Stimulated activated naive CD4-positive, alpha-beta T cell (primary cell): ENCODE measurements around the gene VSTM4.

ENCODE experiments used
- DNase-seq, 6 experiments: peaks; one replicate each; lab custom pipeline; 2025; lab: John Stamatoyannopoulos, UW

VSTM4 gene

GRCh38 chr10:49040601-49041000, 74.7 kb downstream of the VSTM4 start:
- no peak for DNase-seq

GRCh38 chr10:49039409-49039808, 75.9 kb downstream of the VSTM4 start:
- DNase-seq = no peak

DNA sequence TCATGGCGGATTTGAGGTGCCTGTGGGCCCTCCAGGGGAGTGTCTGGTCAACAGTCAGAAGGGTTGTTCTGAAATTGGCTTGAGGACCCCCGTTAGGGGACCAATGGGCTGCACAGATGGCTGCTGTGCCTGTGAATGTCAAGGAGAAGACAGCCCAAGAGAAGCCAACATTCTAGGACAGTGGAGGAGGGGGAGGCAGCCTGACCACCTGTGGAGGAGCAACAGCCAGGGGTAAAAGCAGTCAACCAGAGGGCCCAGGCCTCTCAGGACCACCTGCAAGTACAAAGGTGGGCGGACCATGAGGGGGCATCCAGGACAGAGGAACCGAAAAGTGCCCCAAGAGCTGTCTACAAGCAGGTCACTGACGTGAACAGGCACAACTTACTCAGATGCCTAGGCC, 76.6 kb downstream of the VSTM4 start:
- DNase-seq = no peak

DNA sequence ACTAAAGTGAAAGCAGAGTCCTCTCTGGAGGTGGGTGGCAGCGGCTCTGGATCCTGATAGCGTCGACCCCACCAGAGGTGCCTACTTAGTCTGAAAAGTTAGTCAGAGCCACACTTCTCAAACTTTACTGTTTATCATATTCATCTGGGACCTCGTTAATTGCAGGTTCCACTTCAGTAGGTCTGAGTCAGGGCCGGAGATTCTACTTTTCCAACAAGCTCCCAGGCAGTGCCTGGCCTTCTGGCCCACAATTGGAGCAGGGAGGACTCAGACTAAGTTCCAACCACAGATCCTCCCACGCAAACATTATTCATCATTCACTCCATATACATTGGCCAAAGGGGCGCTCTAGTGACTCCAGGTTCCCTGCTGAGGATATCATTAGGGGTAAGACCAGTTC, 78.1 kb downstream of the VSTM4 start:
- no peak for DNase-seq

DNA sequence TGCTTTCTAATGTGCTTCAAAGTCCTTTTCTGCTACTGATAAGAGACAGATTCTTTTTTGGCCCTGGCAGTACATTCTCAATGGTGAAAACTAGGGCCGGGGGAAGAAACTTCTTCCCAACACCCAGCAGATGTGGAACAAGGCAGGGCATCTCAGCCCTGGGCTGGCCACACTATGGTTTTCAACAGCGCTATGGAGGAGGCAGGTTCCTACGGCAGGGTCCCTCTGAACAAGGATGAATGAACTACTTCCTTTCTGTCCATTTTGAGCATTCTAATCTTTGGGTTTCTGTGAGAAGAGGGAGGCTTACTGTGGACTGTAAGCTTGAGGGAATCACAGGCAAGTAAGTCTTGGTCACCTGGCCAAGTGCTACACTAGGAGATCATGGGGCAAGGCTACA, 78.7 kb downstream of the VSTM4 start:
- DNase-seq = no peak

DNA sequence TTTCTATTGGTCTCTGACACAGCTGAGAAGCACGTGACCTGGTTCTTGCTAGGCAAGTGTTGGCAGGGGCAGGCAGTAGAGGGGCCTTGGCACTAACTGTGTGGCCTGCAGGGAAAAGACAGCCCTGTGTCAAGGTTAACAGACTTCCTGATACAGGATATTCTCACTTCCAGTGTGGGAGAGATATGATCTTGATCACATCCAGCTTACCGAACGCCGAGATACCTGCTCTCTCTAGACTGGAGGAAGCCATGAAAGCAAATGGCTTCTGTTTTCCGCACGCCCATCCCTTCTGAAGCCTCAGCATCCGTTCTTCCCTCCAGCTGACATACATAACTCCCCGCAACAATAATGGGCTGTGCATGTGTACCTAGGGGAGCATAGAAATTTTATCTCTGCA, 79.4 kb downstream of the VSTM4 start:
- DNase-seq = no peak

DNA sequence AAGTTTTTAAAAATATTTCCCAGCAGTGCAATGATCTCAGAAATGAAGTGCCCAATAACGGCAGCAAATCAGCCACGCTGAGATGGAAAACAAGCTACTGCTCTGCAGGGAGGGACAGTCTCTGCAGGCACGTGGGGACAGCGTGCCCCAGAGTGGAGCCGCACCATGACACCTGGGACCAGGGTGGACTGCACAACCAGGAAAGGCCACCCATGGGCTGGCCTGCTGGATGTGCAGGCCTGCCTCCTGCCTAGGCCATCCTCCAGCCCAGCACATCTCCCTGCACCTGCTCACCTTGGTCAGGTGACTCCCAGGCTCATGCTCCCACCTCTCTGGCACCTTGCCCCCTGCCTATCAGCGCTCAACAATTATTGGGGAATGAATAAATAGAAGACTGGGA, 80.4 kb downstream of the VSTM4 start:
- no peak for DNase-seq

GRCh38 chr10:49033939-49034338, 81.4 kb downstream of the VSTM4 start:
- no peak for DNase-seq

GRCh38 chr10:49029666-49030065, 85.7 kb downstream of the VSTM4 start:
- DNase-seq = no peak

DNA sequence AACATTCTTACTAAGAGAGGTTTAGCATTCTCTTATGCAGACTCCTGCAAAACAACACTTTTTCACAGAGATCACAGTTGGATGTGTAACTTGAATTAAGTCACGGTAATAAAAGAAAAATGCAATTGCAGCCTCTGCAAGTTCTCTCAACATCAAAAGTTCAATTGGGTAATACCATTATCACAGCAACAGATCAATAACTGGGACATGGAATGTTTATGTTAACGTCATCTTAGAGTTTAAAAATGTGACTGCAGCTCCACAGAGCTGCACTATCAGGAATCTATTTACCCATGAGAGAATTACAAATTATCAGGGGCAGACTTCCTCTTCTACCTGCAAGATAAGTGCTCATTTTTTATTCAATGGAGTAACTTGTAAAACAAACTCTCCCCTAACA, 86.7 kb downstream of the VSTM4 start:
- DNase-seq = no peak

DNA sequence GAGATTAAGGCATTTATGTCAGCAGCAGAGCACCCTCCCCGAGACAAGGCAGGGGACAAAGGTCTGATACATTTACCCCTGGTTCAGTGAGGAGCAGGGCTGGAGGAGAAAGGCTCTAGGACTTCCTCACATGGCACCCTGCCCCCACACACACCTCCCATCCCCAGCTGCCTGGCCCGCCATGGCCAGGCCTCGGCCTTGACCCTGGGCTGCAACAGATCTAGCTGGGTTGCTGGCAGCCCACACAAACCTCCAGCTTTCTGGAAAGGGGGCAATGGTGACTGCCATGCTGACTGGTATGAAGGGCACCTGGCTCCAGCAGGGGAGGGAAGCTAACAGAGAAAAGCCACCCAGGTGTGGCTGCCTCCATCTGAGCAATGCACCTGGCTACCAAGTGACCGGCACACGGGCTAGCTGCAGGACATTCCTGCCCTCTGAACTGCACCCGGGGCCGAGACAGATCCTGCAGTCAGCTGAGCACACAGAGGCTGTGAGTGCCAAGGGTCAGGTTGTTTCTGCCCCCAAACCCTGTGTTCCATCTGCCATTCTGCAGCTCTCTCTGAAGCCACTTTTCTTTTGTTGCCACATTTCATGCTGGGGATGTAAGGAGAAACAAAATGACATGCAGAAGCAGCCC, 89.9 kb downstream of the VSTM4 start:
- no peak for DNase-seq

- DNase-seq = no peak
Observed at GRCh38 chr10:49024484-49024883, 90.8 kb downstream of the VSTM4 start.

- DNase-seq = no peak
Observed at GRCh38 chr10:49023752-49024151, 91.6 kb downstream of the VSTM4 start.

DNA sequence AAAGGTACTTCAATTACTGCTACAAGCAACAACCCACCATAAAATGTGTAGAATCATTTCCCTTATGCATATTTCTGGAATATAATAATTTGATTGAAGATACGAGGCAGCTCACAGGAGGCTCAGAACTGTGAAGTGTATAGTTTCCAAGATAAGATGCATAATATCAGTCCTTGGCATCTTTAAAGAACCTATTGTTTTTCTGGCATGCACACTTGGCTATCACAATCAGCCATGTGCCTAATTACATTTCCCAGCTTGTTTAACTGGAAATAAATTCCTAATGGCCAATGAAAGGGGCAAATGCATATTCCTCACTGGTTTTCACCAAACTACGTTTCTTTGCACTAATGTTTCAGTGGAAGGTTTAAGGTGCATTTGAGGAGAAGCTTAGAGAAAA, 92.3 kb downstream of the VSTM4 start:
- no peak for DNase-seq

DNA sequence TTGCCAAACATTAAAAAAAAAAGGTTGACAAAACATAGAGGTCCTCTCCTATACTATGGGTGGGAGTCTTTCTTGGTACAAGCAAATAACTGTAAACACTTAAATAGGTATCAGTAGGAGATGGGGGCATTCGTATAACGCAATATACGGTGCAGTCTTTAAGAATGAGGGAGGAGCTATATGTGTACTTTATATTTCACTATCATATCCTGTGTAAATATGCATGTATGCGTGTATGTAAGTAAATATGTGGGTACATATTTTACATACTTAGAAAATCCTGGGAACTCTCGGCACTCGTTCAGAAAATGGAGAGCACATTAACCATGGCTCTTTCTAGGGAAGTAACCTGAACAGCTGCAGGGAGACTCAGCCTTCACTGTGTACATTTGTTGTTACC, 93.6 kb downstream of the VSTM4 start:
- DNase-seq = no peak

DNA sequence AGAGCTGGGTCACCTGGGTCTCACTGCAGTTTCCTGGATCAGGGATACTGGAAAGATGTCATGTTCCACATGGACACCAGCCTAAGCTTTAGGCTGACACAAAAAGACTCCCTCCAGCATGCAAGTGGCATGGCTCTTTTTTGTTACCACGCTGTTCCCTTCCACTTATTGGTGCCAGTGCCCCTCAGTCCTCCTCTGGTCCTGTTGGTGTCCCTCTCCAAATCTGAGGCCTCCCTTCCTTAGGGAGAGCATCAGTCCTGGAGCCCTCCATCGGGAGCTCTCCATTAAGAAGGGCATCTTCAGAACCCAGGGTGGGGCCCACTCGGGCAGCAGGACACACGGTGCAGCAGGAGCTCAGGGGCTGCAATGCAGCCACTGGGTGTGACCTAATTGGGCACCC, 99.6 kb downstream of the VSTM4 start:
- DNase-seq = no peak

- DNase-seq = no peak
Observed at GRCh38 chr10:49012603-49013002, 102.7 kb downstream of the VSTM4 start.

- DNase-seq = no peak
Observed at GRCh38 chr10:49011756-49012155, 103.6 kb downstream of the VSTM4 start.

DNA sequence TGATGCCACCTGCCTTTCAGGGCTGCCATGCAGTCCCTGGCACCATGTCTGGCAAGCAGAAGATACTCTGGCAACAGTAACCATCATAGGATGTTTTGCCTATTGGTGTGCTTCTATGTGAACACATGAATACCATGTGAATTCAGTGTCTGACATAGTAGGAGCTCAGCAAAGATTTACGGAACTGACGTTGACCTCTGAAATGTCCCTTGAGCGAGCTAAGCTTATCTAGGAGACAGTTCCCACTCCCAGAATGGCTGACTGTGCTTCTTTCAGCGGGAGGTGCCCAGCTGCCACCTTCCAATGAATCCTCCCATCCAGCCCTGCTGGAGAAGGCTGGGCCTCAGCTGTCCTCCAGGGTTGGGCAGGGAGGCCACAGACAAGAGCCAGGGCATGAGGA, 104.5 kb downstream of the VSTM4 start:
- no peak for DNase-seq

GRCh38 chr10:49010295-49010694, 105.0 kb downstream of the VSTM4 start:
- no peak for DNase-seq

- DNase-seq = no peak
Observed at GRCh38 chr10:49009199-49009979, 105.9 kb downstream of the VSTM4 start.

- no peak for DNase-seq
Observed at GRCh38 chr10:49008505-49009198, 106.7 kb downstream of the VSTM4 start.

GRCh38 chr10:49008091-49008490, 107.2 kb downstream of the VSTM4 start:
- no peak for DNase-seq
